ENCODE data around the gene FBXO41. TPM values are rescaled to one million over a fixed set of nuclear protein-coding genes. Genes with fewer than 3 reads are reported as not detected.

FBXO41 gene
- total and polyA plus RNA-seq, 9 of the 15 experiments (the other 6 are each of a cell fraction or from before 2014, with no cell fraction given) = 0.21 to 8.2 (median 3.5) TPM

GRCh38 chr2:73284296-73285158 lies at the start of gene FBXO41 (continued):
- TF ChIP-seq FOXK1 (CRISPR knock-in tag; IDR thresholded peaks at IDR 0.05; ENCODE audit: borderline replicate concordance) = 0 out of 2 replicates have a peak, but pooled peaks have one; percentile 30
- TF ChIP-seq, protein P1, sequence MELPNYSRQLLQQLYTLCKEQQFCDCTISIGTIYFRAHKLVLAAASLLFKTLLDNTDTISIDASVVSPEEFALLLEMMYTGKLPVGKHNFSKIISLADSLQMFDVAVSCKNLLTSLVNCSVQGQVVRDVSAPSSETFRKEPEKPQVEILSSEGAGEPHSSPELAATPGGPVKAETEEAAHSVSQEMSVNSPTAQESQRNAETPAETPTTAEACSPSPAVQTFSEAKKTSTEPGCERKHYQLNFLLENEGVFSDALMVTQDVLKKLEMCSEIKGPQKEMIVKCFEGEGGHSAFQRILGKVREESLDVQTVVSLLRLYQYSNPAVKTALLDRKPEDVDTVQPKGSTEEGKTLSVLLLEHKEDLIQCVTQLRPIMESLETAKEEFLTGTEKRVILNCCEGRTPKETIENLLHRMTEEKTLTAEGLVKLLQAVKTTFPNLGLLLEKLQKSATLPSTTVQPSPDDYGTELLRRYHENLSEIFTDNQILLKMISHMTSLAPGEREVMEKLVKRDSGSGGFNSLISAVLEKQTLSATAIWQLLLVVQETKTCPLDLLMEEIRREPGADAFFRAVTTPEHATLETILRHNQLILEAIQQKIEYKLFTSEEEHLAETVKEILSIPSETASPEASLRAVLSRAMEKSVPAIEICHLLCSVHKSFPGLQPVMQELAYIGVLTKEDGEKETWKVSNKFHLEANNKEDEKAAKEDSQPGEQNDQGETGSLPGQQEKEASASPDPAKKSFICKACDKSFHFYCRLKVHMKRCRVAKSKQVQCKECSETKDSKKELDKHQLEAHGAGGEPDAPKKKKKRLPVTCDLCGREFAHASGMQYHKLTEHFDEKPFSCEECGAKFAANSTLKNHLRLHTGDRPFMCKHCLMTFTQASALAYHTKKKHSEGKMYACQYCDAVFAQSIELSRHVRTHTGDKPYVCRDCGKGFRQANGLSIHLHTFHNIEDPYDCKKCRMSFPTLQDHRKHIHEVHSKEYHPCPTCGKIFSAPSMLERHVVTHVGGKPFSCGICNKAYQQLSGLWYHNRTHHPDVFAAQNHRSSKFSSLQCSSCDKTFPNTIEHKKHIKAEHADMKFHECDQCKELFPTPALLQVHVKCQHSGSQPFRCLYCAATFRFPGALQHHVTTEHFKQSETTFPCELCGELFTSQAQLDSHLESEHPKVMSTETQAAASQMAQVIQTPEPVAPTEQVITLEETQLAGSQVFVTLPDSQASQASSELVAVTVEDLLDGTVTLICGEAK (IDR thresholded peaks at IDR 0.05) = no peak
- TF ChIP-seq, protein P1 (CRISPR knock-in tag; IDR thresholded peaks at IDR 0.05) = no peak
- peak; percentile 90 for TF ChIP-seq PCBP1 (IDR thresholded peaks at IDR 0.05; ENCODE audit: low read depth, low read length, poor library complexity, severe bottlenecking)
- peak; percentile 15; the same call in 1 of the 2 replicates for TF ChIP-seq ZBTB7A (IDR thresholded peaks at IDR 0.05; ENCODE audit: borderline replicate concordance, control insufficient read depth, low read depth, low read length)
- no peak for TF ChIP-seq ZNF830 (CRISPR knock-in tag; IDR thresholded peaks at IDR 0.05)
- peak; percentile 29 for TF ChIP-seq KDM5B (IDR thresholded peaks at IDR 0.05; ENCODE audit: insufficient replicate concordance, low read depth, low read length)
- TF ChIP-seq MYC (IDR thresholded peaks at IDR 0.05; ENCODE audit: low read depth, low read length) = peak; percentile 54; the same call in 1 of the 2 replicates
- TF ChIP-seq MYC (CRISPR knock-in tag; IDR thresholded peaks at IDR 0.05; ENCODE audit: borderline replicate concordance, low read depth) = peak; percentile 33; the same call in 1 of the 2 replicates
- 0 out of 2 replicates have a peak, but pooled peaks have one; percentile 20 for TF ChIP-seq ZBED1 (IDR thresholded peaks at IDR 0.05)
- peak; percentile 62 for TF ChIP-seq RBFOX2 (IDR thresholded peaks at IDR 0.05; ENCODE audit: low read depth, low read length)
- no peak for TF ChIP-seq BHLHE40 (IDR thresholded peaks at IDR 0.05; ENCODE audit: low read length)
- TF ChIP-seq MAZ (CRISPR knock-in tag; conservative IDR thresholded peaks at IDR 0.05 in 1 of 2, IDR thresholded peaks at IDR 0.05 in 1 of 2) = 0 out of 4 replicates have a peak, but pooled peaks of 1 of the 2 experiments have one; percentile 44
- peak; percentile 72 for TF ChIP-seq POLR2G (IDR thresholded peaks at IDR 0.05; ENCODE audit: low read depth, low read length)
- TF ChIP-seq ZFX (CRISPR knock-in tag; IDR thresholded peaks at IDR 0.05) = no peak; the same call in 1 of the 2 replicates
- no peak for TF ChIP-seq ZNF583 (CRISPR knock-in tag; IDR thresholded peaks at IDR 0.05)
- TF ChIP-seq EGR1 (conservative IDR thresholded peaks at IDR 0.05) = peak; percentile 81
- peak; percentile 54 for TF ChIP-seq POLR2A (conservative IDR thresholded peaks at IDR 0.05)
- TF ChIP-seq HMGN3 (IDR thresholded peaks at IDR 0.05; ENCODE audit: borderline replicate concordance, extremely low read depth, insufficient read length, low read depth, low read length) = peak; percentile 29
